GM18519 (cell line): ENCODE measurements around the gene GLCCI1.

Experiments used
- ATAC-seq: cut with Tn5 transposase; IDR thresholded peaks from one replicate; pipeline ENCODE4 v1.9.1; 2021; ENCODE audit warnings: mild to moderate bottlenecking, moderate library complexity; ENCODE audit not compliant: unreplicated experiment, low FRiP score

The GLCCI1 gene

DNA sequence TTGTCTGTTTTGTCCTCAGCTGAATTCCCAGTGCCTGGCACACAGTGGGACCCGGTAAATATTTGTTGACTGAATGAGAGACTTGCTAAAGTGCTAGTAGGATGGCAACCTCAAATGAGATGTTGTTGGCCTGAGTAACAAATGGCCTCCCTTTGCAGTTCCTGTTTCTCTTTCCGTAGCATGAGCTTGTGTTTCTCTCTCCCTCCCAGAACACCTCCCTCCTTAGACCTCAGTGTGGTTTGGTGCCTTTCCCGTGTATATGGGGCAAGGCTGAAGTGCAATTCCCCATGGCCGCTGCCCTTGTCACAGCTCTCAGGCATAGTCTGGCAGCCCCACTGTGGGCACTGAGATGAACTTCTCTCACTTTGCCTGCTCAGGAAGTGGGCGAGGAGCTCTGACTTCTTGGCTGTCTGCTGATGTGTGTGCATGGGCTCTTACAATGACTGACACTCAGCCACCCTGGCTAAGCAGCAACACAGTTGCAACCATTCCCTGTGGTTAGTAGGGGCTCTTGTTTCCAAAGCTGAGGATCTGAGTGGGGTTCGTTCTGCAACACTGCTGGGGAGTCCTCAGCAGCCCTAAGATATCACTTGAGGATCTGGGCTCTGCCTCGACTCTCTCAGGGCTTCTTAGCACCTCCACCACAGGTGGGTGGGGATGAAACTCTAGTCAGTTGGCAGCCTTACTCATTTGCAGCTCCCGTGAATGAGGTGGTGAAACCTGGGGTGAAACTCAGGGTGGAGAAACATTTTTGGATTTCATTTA lies 157.3 kb downstream of the GLCCI1 start:
- ATAC-seq: peak; percentile 44

GRCh38 chr7:8126601-8127167 lies 158.1 kb downstream of the GLCCI1 start:
- ATAC-seq: no peak

DNA sequence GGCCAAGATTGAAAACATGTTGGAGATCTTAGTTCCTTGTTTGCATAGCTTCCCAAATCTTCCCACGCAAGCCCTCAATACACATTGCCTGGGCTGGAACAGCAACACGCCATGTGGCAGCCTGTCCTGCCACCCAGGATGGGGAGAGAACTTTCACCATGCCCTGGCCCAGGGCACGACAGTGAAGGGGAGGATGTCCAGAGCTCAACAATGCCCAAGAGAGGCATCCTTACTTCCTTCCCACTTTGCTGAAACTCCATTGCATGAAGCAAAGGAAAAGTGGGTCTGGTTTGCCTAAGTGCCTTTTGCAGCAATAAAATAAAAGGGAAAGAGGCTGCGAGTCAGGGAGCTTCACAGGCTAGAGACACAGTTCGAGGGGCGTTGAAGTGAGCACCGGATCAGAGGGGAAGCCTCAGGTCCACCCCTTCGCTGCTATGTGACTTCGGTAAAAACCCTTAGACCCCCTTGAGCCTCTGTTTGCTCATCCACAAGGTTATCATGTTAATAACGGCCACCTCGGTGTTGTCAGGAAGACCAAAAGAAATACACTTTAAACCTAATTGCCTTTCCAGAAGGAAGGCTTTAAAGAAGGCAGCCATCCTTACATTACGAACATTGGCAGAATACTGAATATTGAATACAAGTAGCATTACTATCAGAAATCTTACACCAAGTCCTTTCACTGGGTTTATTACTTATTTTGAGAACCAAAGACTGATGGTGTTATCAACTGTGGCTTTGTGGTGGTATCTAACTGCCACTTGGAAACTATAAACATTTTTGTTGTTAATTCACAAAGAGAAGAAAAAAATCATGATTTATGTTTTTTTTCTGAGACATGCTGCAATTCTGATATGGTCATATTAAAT lies 160.1 kb downstream of the GLCCI1 start:
- no peak for ATAC-seq

GRCh38 chr7:8129318-8129659 lies 160.7 kb downstream of the GLCCI1 start:
- ATAC-seq: no peak

DNA sequence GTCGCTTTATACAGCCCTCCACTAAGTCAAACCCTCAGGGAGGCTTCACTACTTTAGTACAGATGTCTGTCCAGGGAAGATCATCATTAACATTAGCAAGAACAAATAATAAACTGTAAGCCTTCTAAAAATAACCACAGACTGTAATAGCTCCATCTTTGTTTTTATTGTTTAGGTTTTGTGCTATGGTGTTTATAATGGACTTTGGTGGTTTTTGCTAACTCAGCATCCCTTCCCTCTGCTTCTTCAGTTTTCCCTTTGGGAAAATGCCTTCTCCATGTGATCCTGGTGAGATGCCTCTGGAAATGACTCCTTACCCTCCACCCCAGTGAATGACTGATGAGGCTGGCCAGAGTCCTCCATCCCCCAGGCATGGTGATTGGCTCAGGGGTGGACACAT lies 162.1 kb downstream of the GLCCI1 start:
- ATAC-seq: no peak

- peak; percentile 32 for ATAC-seq
Observed at GRCh38 chr7:8131694-8132605, 163.4 kb downstream of the GLCCI1 start.

- ATAC-seq: no peak
Observed at GRCh38 chr7:8133188-8133848, 164.7 kb downstream of the GLCCI1 start.

DNA sequence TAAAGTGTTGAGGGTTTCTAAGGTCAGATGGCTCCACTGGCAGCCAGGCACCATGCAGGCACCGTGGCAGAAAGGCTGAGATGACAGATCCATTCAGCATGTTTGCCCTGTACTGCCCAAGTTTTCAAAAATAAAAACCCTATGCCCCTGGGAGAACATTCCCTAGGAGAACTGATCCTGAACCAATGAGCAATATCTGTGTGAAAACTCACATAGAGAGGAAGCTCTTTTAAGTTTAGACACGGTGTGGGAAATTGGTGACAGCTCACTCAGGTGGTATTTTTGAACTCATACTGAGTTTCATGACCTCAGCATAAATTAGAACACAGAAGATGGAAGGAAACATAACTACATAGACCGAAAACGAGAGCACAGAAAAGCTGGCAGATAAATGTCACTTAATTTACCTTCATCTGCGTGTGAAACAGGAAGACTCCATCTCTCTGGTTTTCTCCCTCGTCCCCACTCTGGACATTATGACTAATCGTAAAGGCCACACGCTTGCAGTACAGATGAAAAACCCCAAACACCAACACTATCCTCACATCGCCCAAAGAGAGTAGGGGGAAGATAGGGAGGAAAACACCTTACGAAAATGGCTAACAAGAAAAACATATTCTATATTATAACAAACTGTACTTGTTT lies 165.6 kb downstream of the GLCCI1 start:
- peak; percentile 75 for ATAC-seq

DNA sequence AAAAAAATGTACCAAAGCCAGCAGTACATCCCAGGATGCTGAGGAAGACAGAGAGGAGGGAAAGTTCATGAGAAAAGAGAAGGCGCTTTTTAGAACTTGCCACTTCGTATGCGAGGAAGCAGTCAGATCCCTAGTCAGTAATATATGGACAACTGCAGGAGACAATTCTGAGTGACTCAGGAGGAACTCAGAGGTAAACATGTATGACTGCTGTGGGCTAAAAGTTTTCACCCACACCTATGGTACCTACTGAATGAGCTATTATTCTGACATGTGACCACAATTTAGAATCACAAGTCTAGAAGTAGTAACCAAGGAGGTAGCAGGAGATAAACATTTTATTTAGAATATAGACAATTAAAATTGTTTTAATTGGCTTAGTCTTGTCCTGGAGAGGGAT lies 166.8 kb downstream of the GLCCI1 start:
- no peak for ATAC-seq

GRCh38 chr7:8136051-8136730 lies 167.6 kb downstream of the GLCCI1 start:
- no peak for ATAC-seq
